Right lobe of liver (tissue), 6 donors: Measurements from ENCODE around the gene SEMA3B. TPM values are rescaled to one million over a fixed set of nuclear protein-coding genes. Genes with fewer than 3 reads are reported as not detected.

ENCODE experiments used
- ATAC-seq, 4 donors: fragments of 200-7000 bp; cut with Tn5 transposase; one replicate each; pipeline ENCODE4 v1.9.1; 2020; ENCODE audit warnings: mild to moderate bottlenecking in 4 of 4, moderate library complexity in 4 of 4
- DNase-seq, 3 donors: peaks; one replicate each; pipeline ENCODE4 v3.0.0-alpha.2; 2020
- H3K27ac ChIP-seq, 3 donors: fragments of 200-600 bp; one replicate each; pipeline ENCODE4 v1.8.0; 2022
- H3K27me3 ChIP-seq, 2 donors: fragments of 200-600 bp; one replicate each; pipeline ENCODE4 v1.8.0; 2022
- H3K36me3 ChIP-seq, 4 donors: fragments of 200-600 bp; sonication (generic) in 1 of 4; one replicate each; pipeline versions ENCODE4 v1.5.1 to v1.8.0; 2017 to 2022; ENCODE audit warnings: control low read depth in 1 of 4
- H3K4me1 ChIP-seq, 4 donors: fragments of 200-600 bp; sonication (generic) in 1 of 4; one replicate each; pipeline versions ENCODE4 v1.5.1 to v1.8.0; 2017 to 2022; ENCODE audit warnings: control low read depth in 1 of 4
- H3K4me3 ChIP-seq, 3 donors: fragments of 200-600 bp; one replicate each; pipeline ENCODE4 v1.8.0; 2022
- H3K9me3 ChIP-seq, 4 donors: fragments of 200-600 bp; sonication (generic) in 1 of 4; one replicate each; pipeline versions ENCODE4 v1.5.1 to v1.8.0; 2017 to 2022; ENCODE audit warnings: control low read depth in 1 of 4
- POLR2A ChIP-seq: fragments of 450-650 bp; IDR thresholded peaks from one replicate; pipeline ENCODE4 v1.6.1; 2017; ENCODE audit warnings: antibody characterized with exemption, mild to moderate bottlenecking
- WGBS: methylation state at CpG from one replicate; pipeline ENCODE4 v1.1.6; 2018; ENCODE audit warnings: low coverage, low lambda C conversion rate; ENCODE audit not compliant: insufficient coverage; ENCODE audit errors: missing lambda C conversion rate; 5-methylcytosine and 5-hydroxymethylcytosine counted together
- intact Hi-C, 2 donors: fragments of 100-400 bp; cut with DNase I; formaldehyde crosslinking; loops; one replicate each; pipeline versions ENCODE4 v1.11.2 to v1.14.1; 2022
- total RNA-seq, 6 experiments: library from RNA; depleted of rRNA in 2 of 6; stranded (reverse); fragments of >200 nt in 2 of 6; fragmentation: NEBNext Ultra II Directional in 3 of 6; extraction: Animal tissue kit (Norgen Biotek cat#: 25700) in 3 of 6; gene quantifications; one replicate each; pipeline versions ENCODE4 v1.1.0 to v1.2.4, GENCODE V29; 2016 to 2023
- TF ChIP-seq, protein P1 (sequence below), 4 donors: fragments of 200-600 bp in 3 of 4; fragments of 450-650 bp in 1 of 4; IDR thresholded peaks; one replicate each; pipeline versions ENCODE4 v1.5.1 to v1.8.0; 2016 to 2022; ENCODE audit warnings: antibody characterized with exemption in 4 of 4, mild to moderate bottlenecking in 2 of 4
- donor health status: DM: no; HTN: yes; CAD: no.
- donor health status: DM: no; HTN: no; CAD: no.
- donor health status: DM: no; HTN: no; CAD: no.
- donor health status: DM: no; HTN: yes; CAD: no.
- donor health status: DM: no; HTN: yes; CAD: no.

SEMA3B gene
- total RNA-seq, 6 experiments from 2014 or later, result 1.7 to 4.5 (median 2.6) TPM

DNA sequence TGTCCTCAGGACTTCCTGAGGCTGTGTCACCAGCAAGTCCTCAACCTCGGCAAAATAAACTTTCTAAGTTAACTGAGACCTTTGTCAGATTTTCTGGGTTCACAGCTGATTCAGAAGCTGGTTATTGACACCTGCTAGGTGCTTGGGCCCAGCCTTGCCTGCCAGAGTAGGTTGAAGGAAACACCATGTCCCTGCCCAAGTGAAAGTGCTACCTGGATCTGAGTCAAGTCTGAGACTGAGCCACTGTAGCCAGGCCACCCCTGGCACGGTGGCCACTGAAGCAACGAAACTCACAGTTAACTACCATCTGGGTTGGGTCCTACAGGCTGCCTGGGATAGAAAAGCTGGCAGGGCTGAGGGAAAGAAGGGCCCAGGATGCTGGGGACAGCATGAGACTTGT, 45.4 kb downstream of the SEMA3B start:
- intact Hi-C loops, result no loop called here
- DNase-seq, result no peak
- Histone ChIP-seq H3K9me3 (no peaks in the 10 kb centered on the region), H3K4me1 (peaks cover 0 to 28% (median 6%) of the 10 kb centered on the region in 4 donors), H3K27me3 (no peaks in the 10 kb centered on the region), H3K36me3 (peaks cover 0 to 16% (median 3%) of the 10 kb centered on the region in 4 donors), H3K27ac (no peak overlapping the region), H3K4me3 (no peak overlapping the region)
- WGBS, result 70% methylated on average over 2 of the region's 3 CpGs
- peak in 2 of 4 donors; percentile 5 to 15 for ATAC-seq
- TF ChIP-seq, protein P1, sequence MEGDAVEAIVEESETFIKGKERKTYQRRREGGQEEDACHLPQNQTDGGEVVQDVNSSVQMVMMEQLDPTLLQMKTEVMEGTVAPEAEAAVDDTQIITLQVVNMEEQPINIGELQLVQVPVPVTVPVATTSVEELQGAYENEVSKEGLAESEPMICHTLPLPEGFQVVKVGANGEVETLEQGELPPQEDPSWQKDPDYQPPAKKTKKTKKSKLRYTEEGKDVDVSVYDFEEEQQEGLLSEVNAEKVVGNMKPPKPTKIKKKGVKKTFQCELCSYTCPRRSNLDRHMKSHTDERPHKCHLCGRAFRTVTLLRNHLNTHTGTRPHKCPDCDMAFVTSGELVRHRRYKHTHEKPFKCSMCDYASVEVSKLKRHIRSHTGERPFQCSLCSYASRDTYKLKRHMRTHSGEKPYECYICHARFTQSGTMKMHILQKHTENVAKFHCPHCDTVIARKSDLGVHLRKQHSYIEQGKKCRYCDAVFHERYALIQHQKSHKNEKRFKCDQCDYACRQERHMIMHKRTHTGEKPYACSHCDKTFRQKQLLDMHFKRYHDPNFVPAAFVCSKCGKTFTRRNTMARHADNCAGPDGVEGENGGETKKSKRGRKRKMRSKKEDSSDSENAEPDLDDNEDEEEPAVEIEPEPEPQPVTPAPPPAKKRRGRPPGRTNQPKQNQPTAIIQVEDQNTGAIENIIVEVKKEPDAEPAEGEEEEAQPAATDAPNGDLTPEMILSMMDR (IDR thresholded peaks at IDR 0.05), result no peak
- TF ChIP-seq POLR2A, result no peak

DNA sequence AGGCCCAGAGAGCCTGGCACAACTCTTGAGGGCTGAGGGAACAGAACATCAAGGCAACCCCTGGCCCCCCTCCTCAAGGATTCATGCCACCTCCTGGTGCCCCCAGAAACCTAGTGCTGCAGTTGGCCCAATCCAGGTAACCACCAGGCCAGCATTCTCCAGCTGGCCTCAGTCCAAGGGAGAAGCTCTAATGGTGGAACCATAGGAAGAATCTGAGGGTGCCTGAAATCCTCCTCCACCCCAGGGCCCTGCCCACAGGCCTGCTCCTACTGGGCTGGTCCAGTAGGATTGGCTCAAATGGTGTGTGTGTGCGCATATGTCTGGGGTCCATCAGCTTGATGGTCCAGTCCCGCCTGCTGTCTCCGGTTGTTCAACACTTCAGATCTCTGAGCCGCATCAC, 45.9 kb downstream of the SEMA3B start:
- H3K4me1 ChIP-seq, result peaks cover 0 to 28% (median 5%) of the 10 kb centered on the region in 4 donors
- DNase-seq, result no peak
- TF ChIP-seq POLR2A, result no peak
- TF ChIP-seq, protein P1 (IDR thresholded peaks at IDR 0.05), result no peak
- H3K36me3 ChIP-seq, result peaks cover 0 to 20% (median 3%) of the 10 kb centered on the region in 4 donors
- no peak overlapping the region for H3K27ac ChIP-seq
- ATAC-seq, result peak in 1 of 4 donors; percentile 8
- H3K27me3 ChIP-seq, result no peaks in the 10 kb centered on the region
- intact Hi-C loops, result loop anchor here in 1 of 2 donors (5.0 kb wide), 1 partner anchor 33 kb away; no protein-coding TSS in a partner anchor
- H3K4me3 ChIP-seq, result no peak overlapping the region
- 100% methylated on average over 3 of the region's 4 CpGs for WGBS
- H3K9me3 ChIP-seq, result no peaks in the 10 kb centered on the region

DNA sequence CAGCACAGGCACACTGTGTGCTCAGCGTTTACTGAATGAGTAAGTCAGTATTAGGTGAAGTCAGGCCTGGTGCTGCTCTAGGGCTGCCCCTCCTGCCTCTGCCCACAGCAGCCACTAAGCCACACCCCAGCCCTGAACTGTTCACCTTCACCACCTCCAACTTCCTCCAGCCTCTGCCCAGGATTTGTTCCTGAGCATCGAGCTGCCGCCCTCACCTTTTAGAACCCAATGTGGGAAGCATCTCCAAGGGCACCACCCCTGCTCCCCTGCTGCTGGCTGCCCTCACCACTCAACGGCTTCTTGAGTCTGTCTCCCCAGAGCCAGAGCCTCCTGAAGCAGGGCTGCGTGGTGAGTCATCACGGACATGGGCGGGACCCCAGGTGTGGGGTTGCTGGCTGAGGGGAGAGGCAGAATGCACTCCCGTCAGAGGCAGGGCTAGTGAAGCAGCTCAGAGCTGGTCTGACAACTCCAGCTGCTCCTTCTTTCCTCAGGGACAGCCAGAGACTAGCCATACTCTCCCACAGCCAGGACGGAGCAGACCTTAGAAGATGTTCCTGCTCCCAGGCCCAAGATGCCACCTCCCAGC, 47.8 kb downstream of the SEMA3B start:
- ATAC-seq (no peak), DNase-seq (peak in 1 of 3 donors; percentile 32)
- Histone ChIP-seq H3K4me3 (no peak overlapping the region), H3K9me3 (no peaks in the 10 kb centered on the region), H3K4me1 (peaks cover 0 to 31% (median 6%) of the 10 kb centered on the region in 4 donors), H3K36me3 (peaks cover 0 to 20% (median 3%) of the 10 kb centered on the region in 4 donors), H3K27me3 (no peaks in the 10 kb centered on the region), H3K27ac (no peak overlapping the region)
- 76% methylated on average over 8 of the region's 9 CpGs for WGBS
- no peak for TF ChIP-seq POLR2A
- TF ChIP-seq, protein P1 (IDR thresholded peaks at IDR 0.05), result no peak
- intact Hi-C loops, result loop anchor here in 1 of 2 donors (5.0 kb wide), 1 partner anchor 34 kb away; no protein-coding TSS in a partner anchor

DNA sequence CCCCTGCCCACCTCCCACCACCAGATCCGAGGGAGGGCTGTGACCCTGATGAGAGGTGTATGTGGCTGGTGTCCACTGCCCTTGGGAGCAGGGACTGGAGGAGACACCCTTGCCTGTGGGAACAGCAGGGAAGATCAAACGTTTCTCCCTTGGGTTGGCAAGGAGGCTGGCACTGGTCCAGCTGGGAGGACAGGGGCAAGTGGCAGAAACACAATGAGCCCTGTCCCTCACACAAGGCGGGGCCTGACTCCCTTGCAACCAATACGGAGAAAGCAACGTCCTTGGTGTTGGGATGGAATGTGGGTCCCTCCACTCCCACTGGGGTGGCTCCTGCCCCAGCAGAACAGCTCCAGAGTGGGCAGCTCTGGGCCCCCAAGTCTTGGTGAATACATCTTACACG, 48.4 kb downstream of the SEMA3B start:
- 40% methylated on average over 2 of the region's 6 CpGs for WGBS
- Histone ChIP-seq H3K36me3 (peaks cover 0 to 20% (median 3%) of the 10 kb centered on the region in 4 donors), H3K4me1 (peaks cover 0 to 36% (median 9%) of the 10 kb centered on the region in 4 donors), H3K4me3 (no peak overlapping the region), H3K27ac (no peak overlapping the region), H3K9me3 (no peaks in the 10 kb centered on the region), H3K27me3 (no peaks in the 10 kb centered on the region)
- TF ChIP-seq POLR2A, result no peak
- TF ChIP-seq, protein P1 (IDR thresholded peaks at IDR 0.05), result no peak
- DNase-seq (no peak), ATAC-seq (no peak)
- intact Hi-C loops, result loop anchor here in 1 of 2 donors (5.0 kb wide), 1 partner anchor 35 kb away; no protein-coding TSS in a partner anchor
